Pancreas (tissue), 10 donors: ENCODE measurements around the gene PFDN4. TPM values are rescaled to one million over a fixed set of nuclear protein-coding genes. Genes with fewer than 3 reads are reported as not detected.

Source experiments
- ATAC-seq, 4 donors: fragments of 200-7000 bp; cut with Tn5 transposase; one replicate each; pipeline versions ENCODE4 v1.8.0 to v1.9.1; 2020; ENCODE audit warnings: mild to moderate bottlenecking in 4 of 4, moderate library complexity in 4 of 4
- DNase-seq, 6 donors: peaks; one replicate each; pipeline ENCODE4 v3.0.0-alpha.2; 2020
- FAIRE-seq: peaks from 2 replicates; lab custom pipeline; 2012; peaks lifted over from hg19 to GRCh38; lab: Jason Lieb, UNC
- H3K27ac ChIP-seq, 4 donors: fragments of 200-600 bp; sonication (generic); 1 replicate in 3 of 4; 2 replicates in 1 of 4; pipeline versions ENCODE4 v1.5.0 to v1.8.0; 2020
- H3K27me3 ChIP-seq, 4 donors: fragments of 200-600 bp; one replicate each; pipeline ENCODE4 v1.8.0; 2021
- H3K36me3 ChIP-seq, 3 donors: fragments of 200-600 bp; sonication (generic) in 1 of 3; one replicate each; pipeline versions ENCODE4 v1.5.0 to v1.8.0; 2020 to 2021
- H3K4me1 ChIP-seq, 3 donors: fragments of 200-600 bp; one replicate each; pipeline ENCODE4 v1.8.0; 2021
- H3K4me3 ChIP-seq, 4 donors: fragments of 200-600 bp; sonication (generic) in 2 of 4; one replicate each; pipeline versions ENCODE4 v1.5.0 to v1.8.0; 2020 to 2021
- H3K9me3 ChIP-seq, 4 donors: fragments of 200-600 bp; one replicate each; pipeline ENCODE4 v1.8.0; 2021
- WGBS, 2 donors: extraction: QIAGEN DNeasy Blood & Tissue Kit; methylation state at CpG; one replicate each; pipeline ENCODE4 v1.1.7; 2013; 5-methylcytosine and 5-hydroxymethylcytosine counted together
- intact Hi-C, 3 donors: fragments of 100-400 bp; cut with DNase I; formaldehyde crosslinking; loops; one replicate each; pipeline versions ENCODE4 v1.11.1 to v1.14.2; 2022
- polyA plus RNA-seq, 2 donors: library from polyadenylated mRNA; stranded (reverse); fragments of 200-250 nt; gene quantifications; one replicate each; pipeline ENCODE4 v1.2.3, GENCODE V29; 2013
- total RNA-seq, 6 donors: library from RNA; stranded (reverse); fragmentation: NEBNext Ultra II Directional in 4 of 6; extraction: Animal tissue kit (Norgen Biotek cat#: 25700) in 4 of 6; gene quantifications; one replicate each; pipeline versions ENCODE4 v1.2.1 to v1.2.4, GENCODE V29; 2021 to 2023
- TF ChIP-seq, protein P1 (sequence below), 4 donors: fragments of 200-600 bp; sonication (generic) in 3 of 4; IDR thresholded peaks; one replicate each; pipeline versions ENCODE4 v1.5.0 to v1.8.0; 2021; ENCODE audit warnings: antibody characterized with exemption in 4 of 4
- donor health status: healthy with polysubstance abuse.
- donor health status: DM: no; HTN: no; CAD: no; lungs with moderate emphysema.
- donor health status: DM: no; HTN: no; CAD: no.
- donor health status: control.
- donor health status: control.
- donor health status: Bipolar disorder and iron deficiency.
- donor health status: DM: yes; HTN: yes; CAD: no.
- donor health status: DM: no; HTN: no; CAD: no.
- donor health status: DM: no; HTN: no; CAD: no.
- donor health status: DM: yes; HTN: yes; CAD: no.

PFDN4 gene
- total and polyA plus RNA-seq, 8 donors = 7.7 to 32.9 (median 10.5) TPM

DNA sequence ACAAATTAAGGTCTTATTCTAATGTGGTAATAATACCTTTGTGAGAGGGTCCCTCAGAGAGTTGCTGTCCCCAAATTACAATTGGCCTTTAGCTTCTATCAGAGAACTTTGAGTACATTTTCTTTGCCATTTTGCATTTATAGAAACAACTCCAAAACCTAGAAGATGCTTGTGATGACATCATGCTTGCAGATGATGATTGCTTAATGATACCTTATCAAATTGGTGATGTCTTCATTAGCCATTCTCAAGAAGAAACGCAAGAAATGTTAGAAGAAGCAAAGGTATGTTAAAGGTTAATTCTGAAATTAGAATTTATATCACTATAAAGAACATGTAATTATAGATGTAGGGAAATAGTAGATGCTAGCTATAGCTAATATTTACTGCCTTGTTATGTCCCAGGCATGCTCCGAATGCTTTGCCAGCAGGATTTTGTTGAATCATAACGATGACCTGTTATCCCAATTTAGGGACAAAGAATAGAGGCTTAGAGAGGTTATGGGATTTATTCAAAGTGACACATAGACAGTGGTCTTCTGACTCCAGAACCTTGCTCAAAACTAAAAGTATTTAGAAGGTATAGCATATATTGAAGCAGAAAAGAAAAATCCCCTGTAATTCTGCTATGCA lies 7.4 kb downstream of the PFDN4 start:
- Histone ChIP-seq H3K27ac (no peak overlapping the region), H3K4me3 (no peak overlapping the region), H3K9me3 (no peaks in the 10 kb centered on the region), H3K36me3 (no peaks in the 10 kb centered on the region), H3K4me1 (no peaks in the 10 kb centered on the region), H3K27me3 (no peaks in the 10 kb centered on the region)
- DNase-seq = no peak
- TF ChIP-seq, protein P1, sequence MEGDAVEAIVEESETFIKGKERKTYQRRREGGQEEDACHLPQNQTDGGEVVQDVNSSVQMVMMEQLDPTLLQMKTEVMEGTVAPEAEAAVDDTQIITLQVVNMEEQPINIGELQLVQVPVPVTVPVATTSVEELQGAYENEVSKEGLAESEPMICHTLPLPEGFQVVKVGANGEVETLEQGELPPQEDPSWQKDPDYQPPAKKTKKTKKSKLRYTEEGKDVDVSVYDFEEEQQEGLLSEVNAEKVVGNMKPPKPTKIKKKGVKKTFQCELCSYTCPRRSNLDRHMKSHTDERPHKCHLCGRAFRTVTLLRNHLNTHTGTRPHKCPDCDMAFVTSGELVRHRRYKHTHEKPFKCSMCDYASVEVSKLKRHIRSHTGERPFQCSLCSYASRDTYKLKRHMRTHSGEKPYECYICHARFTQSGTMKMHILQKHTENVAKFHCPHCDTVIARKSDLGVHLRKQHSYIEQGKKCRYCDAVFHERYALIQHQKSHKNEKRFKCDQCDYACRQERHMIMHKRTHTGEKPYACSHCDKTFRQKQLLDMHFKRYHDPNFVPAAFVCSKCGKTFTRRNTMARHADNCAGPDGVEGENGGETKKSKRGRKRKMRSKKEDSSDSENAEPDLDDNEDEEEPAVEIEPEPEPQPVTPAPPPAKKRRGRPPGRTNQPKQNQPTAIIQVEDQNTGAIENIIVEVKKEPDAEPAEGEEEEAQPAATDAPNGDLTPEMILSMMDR (IDR thresholded peaks at IDR 0.05) = no peak
- FAIRE-seq = no peak
- intact Hi-C loops = no loop called here
- 89 to 91% methylated on average over 3 of the region's 3 CpGs for WGBS, 2 donors
- no peak for ATAC-seq

DNA sequence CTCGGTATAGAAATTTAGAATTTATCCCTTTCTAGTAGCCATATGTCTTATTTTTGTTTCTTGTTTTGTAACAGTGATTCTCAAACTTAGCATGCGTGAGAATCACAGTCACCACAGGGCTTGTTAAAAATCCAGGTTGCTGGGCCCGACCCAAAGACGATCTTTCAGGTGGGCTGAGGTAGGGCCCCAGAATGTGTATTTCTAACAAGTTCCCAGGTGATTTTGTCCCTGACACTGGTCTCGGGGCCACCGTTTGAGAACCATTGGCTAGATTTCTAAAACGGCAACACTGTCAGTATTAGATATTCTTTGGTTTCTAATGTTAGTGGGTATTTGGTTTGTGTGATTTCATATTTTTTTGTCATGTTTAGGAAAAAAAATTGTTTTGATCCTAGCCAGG lies 9.9 kb downstream of the PFDN4 start:
- H3K27ac ChIP-seq = no peak overlapping the region
- no peak overlapping the region for H3K4me3 ChIP-seq
- intact Hi-C loops = no loop called here
- no peaks in the 10 kb centered on the region for H3K27me3 ChIP-seq
- H3K9me3 ChIP-seq = no peaks in the 10 kb centered on the region
- no peak for ATAC-seq
- TF ChIP-seq, protein P1 (IDR thresholded peaks at IDR 0.05) = no peak
- DNase-seq = no peak
- H3K36me3 ChIP-seq = no peaks in the 10 kb centered on the region
- peaks cover 0 to 14% (median 12%) of the 10 kb centered on the region in 3 donors for H3K4me1 ChIP-seq
- FAIRE-seq = no peak
- WGBS, 2 donors = 84 to 90% methylated on average over 7 of the region's 7 CpGs

DNA sequence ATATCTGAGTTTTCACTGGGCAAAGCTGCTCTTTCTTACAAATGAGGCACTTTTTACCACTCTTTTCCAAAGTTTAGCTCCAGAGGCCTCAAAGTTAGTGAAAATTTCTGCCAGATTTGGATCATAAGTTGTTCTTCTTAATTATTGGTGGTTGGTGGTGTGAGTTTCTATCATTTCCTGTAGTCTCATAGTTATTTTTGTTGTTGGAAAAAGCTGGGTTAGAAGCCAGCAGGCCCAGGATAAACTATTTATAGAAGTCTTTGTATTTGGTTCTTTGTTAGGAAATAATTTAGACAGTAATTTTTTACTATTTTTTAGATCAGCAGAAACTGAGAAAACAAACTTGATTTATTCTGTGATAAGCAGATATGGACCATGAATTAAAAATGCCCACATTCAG lies 10.6 kb downstream of the PFDN4 start:
- H3K36me3 ChIP-seq = no peaks in the 10 kb centered on the region
- DNase-seq = no peak
- peaks cover 0 to 14% (median 12%) of the 10 kb centered on the region in 3 donors for H3K4me1 ChIP-seq
- ATAC-seq = no peak
- no peaks in the 10 kb centered on the region for H3K27me3 ChIP-seq
- H3K9me3 ChIP-seq = no peaks in the 10 kb centered on the region
- no peak for FAIRE-seq
- no peak overlapping the region for H3K27ac ChIP-seq
- intact Hi-C loops = no loop called here
- TF ChIP-seq, protein P1 (IDR thresholded peaks at IDR 0.05) = no peak
- no peak overlapping the region for H3K4me3 ChIP-seq

DNA sequence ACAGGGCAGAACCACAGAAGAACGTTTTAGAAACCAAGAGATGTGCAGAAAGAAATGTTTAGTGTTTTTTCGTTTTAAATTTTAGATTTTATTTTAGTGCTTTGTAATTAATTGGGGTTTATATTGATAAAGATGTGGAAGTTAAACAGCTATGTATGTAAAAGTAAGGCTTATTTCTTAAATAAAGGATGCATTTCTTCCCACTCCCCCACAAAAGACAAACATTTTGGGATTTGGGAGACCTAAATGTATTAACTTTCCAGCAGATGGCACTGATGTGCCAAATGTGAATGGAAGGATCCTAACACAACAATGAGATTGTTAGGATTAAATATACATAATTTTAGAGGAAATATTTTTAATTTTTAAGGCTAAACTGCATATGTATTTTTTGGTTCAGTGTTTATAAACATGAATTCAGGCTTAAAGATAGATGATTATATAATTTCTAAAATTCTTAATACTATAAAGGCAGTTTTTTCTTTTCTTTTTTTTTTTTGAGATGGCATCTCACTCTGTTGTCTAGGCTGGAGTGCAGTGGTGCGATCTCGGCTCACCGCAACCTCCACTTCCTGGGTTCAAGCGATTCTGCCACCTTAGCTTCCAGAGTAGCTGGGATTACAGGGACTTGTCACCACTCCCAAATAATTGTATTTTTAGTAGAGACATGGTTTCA lies 12.0 kb downstream of the PFDN4 start:
- Histone ChIP-seq H3K27ac (no peak overlapping the region), H3K36me3 (no peaks in the 10 kb centered on the region), H3K9me3 (no peaks in the 10 kb centered on the region), H3K4me3 (no peak overlapping the region), H3K27me3 (no peaks in the 10 kb centered on the region), H3K4me1 (peaks cover 0 to 14% (median 12%) of the 10 kb centered on the region in 3 donors)
- ATAC-seq (peak in 2 of 4 donors; percentile 45 to 61), FAIRE-seq (peak; percentile 60), DNase-seq (no peak)
- TF ChIP-seq, protein P1 (IDR thresholded peaks at IDR 0.05) = peak in 2 of 4 donors; percentile 12 to 22
- intact Hi-C loops = loop anchor here in 1 of 3 donors (5.0 kb wide), 1 partner anchor 427 kb away; no protein-coding TSS in a partner anchor
- 70 to 73% methylated on average over 6 of the region's 6 CpGs for WGBS, 2 donors

DNA sequence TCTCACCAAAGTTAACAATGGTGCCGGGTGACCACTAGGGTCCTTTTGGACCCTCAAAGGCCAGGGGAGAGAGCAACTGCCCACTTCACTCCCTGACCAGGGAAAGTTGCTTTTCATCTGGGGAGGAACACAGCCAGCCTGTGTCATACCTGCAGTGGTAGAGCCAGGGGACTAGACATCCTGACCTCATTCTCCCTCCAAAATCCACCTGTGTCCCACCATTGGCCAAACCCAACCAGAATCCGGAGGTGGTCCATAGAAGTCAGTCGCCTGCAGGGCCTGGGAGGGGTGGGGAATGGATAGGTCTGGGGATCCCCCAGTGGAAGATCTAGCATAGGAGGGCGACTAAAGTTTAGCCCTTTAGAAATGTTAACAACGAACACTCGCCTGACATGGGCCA lies 12.8 kb downstream of the PFDN4 start:
- FAIRE-seq (no peak), ATAC-seq (no peak), DNase-seq (no peak)
- H3K36me3 ChIP-seq = no peaks in the 10 kb centered on the region
- 90 to 96% methylated on average over 6 of the region's 6 CpGs for WGBS, 2 donors
- H3K27ac ChIP-seq = peak overlapping the region in 1 of 4 donors; percentile 27
- TF ChIP-seq, protein P1 (IDR thresholded peaks at IDR 0.05) = no peak
- intact Hi-C loops = loop anchor here in 1 of 3 donors (5.0 kb wide), 1 partner anchor 427 kb away; no protein-coding TSS in a partner anchor
- H3K4me3 ChIP-seq = no peak overlapping the region
- no peaks in the 10 kb centered on the region for H3K9me3 ChIP-seq
- H3K4me1 ChIP-seq = peaks cover 0 to 14% (median 12%) of the 10 kb centered on the region in 3 donors
- H3K27me3 ChIP-seq = no peaks in the 10 kb centered on the region
